HUDEP-2 (cell line): Measurements from ENCODE around the gene BTBD17.

ENCODE experiments used
- DNase-seq, 76 experiments: peaks; one replicate each; lab custom pipeline; 2025; ENCODE audit not compliant: unreplicated experiment in 76 of 76; lab: John Stamatoyannopoulos, UW

BTBD17 gene

DNA sequence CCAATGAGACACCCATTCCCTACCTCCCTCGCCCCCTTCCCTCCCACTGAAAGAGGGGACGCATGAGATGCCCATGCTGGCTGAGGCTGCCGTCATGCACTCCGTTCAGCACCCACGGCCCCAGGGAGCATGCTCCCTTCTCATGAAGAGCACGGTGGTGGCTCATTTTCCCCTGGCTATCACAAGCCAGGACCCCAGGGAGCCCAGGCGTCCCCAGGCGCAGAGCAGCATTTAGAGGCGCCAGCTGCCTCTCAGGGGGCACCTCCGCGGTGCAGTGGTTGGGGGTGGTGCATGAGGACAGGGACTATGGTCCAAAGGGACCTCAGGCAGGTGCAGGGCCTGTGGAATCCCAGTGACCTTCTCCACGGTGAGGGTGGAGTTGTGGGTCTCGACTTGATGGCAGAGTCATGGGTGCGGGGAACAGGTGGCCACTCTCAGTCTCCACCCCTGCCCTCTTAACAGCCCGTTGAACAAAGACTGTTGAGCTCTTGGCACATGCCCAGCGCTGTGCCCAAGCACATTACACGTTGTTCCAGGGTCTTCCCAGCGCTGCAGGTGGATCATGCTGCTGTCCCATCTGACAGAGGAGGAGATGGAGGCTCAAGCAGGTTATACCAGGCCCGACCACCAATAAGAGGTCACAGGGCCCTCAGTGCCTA, 22.0 kb downstream of the BTBD17 start:
- no peak for DNase-seq

DNA sequence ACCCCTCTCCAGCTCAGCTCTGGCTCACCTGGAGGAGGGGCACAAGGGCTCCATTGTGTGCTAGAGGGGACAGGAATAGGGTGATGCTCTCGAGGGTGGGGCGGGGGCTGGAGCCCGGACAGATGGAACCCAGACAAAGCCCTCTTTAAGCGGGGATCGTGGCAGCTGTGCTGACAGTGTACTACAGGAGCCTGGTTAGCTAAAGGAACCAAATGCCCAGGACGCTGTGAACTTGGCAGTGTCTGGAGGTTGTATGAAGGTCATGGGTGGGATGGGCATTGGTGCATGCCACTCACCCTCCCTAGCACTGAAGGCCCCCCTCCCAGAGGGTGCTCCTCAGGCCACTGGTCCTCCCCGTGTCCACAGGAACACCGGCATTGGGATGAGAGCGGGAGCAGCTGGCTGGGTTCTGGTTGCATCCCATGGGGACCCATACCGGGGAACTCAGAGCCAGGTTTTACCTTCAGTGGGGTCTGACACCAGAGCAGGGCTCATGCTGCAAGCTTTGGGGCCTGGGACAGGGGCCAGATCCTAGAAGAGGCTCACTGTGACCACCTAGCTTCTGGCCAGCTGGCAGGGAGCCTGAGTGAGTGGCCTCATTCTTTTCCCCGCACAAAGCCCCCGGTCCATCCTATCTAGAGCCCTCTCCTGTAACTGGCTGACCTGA, 23.7 kb downstream of the BTBD17 start:
- DNase-seq = no peak

DNA sequence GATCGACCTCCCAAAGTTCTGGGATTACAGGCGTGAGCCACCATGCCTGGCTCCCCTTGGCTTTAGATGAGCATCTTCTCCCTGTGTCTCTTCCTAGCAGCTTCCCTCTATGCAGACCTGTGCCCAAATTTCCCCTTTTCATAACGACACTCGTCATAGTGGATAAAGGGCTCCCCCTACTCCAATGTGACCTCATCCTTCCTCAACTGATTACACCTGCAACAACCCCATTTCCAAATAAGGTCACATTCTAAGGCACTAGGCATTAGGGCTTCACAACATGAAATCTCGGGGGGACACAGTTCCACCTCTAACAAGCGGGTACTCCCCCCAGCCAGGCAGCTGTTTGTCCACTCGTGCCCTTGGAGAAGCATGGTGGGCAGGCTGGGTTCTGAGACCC, 25.4 kb downstream of the BTBD17 start:
- no peak for DNase-seq

DNA sequence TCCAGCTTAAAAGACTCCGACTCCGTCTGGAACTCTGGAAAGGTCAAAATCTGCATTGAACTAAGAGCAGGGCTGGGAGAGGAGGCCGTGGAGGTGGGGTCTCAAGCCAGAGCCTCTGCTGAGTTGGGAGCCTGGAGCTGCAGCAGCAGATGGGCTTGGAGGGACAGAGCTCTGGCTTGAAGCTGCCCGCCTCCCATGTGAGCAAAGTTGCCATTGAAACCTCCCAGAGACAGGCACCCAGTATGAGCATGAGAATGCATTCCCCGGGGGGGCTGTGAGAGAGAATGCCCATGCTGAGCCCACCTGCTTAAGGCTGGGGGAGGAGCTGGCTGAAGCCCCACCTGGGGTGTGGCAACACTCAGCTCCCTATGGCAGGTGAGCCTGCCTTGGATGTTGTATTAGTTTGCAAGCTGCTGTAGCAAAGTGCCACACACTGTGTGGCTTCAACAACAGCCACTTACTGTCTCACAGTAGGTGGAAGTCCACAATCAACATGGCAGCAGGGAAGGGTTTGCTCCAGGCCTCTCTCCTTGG, 26.1 kb downstream of the BTBD17 start:
- no peak for DNase-seq

DNA sequence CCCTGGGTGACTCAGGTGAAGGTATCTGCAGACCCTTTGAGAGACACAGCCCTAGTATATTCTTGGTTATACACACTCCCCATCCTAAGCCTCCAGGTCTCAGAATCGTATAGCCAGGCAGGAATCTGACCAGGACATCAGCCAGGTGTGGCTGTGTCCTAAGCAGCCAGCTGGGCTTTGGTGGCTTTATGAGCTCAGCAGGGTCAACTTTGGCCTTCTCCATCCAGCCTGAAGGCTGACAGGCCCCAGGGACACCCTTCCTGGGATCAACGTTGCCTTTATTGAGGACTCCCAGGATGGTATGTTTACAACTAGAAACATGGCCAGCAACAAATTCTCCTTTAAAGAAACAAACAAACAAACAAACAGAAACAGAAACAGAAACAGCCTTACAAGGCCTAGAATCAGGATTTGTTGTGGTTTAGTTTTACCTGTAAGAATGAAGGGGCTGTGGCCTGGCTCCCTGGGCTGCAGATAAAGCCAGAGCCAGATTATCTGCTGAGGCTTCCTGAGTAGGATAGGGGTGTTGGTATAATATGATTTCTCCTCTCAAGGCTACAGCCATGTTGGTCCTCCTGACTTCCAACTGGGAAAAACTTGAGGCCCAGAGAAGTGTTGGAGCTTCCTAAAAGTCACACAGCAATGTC, 27.2 kb downstream of the BTBD17 start:
- DNase-seq = no peak

DNA sequence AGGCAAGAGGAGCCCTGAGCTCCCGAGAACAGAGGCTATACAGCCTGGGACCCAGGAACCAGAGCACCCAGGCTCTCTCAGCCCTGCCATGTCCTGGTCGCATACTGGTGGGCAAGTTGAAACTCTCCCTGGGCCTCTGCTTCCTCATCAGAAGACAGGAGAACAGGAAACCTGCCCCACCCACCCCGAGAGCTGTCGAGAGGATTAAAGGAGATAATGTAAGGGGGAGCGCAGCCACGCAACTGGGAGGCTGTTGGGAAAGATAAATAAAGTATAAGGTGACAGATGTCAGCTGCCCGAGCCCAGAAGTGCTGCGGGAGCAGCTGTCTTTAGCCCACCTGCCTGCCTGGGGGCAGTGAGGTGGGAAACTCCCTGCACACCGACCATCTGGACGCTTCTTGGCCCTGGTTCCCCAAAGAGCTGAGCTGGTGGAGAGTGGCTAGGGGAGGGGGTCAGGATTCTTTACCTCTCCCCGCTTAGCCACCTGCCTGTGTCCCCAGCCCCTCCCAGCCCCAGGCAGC, 28.8 kb downstream of the BTBD17 start:
- DNase-seq = peak in 46 of 76 experiments; percentile 3 to 72 (median 28)

DNA sequence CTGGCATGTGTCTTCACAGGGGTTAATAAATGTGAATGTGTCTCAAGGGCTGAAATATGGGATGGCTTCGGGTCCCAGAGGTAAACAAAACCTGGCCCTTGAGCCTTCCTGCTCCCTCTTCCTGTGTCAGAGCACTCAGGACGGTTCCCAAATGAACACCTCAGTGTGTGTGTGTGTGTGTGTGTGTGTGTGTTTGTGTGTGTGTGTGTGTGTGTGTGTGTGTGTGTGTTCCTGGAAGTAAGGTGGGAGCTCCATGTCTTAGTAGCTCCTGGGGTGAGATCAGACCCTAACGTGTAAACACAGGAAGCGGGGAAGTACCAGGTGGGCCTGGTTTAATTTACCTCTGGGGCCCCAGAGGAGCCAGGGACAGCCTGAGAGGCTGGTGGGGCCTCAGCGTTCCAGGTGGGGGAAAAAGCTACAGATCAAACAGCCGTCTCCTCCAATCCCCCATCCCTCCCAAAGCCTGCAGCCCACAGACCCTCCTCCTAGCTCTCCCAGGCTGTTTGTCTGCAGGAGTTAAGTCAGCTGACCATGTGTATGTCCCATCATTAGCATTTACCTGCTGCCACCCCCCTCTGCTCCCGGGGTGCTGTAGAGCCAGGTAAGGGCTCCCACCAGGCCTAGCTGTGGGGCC, 29.5 kb downstream of the BTBD17 start:
- DNase-seq = no peak

DNA sequence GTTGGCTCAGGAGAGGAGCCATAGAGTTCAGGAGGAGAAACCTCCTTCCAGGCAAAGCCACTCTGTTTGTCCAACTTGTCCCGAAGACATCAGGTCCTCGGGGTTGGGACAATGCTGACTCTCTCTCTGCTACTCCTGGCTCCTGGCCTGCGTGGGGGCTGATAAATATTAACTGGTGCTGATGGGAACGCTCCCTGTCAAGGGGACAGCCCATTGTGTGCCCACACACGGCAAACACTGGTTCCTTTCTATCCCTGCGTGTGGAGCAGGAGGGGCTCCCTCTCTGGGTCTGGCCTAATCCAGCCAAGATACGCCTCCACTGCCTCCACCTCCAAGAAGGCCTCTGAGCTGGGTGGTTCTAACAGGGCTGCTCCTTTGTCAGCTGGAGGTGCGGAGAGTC, 31.2 kb downstream of the BTBD17 start:
- no peak for DNase-seq

DNA sequence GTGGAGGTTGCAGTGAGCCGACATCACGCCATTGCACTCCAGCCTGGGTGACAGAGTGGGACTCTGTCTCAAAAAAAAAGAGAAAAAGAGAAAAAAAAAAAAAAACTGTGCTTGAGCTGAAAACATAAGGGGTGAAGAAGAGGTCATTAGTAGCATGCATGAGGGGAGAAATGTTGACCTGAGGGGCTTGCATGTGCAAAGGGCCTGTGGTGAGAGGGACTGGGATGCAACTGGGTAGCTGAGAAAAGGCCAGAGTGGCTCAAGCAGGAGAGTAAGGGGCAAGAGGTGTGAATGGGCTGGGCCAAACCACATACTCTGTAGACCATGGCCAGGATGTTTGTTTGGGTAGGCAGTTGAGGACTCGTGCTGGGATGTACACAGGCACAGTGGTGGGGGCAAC, 32.3 kb downstream of the BTBD17 start:
- DNase-seq = no peak

DNA sequence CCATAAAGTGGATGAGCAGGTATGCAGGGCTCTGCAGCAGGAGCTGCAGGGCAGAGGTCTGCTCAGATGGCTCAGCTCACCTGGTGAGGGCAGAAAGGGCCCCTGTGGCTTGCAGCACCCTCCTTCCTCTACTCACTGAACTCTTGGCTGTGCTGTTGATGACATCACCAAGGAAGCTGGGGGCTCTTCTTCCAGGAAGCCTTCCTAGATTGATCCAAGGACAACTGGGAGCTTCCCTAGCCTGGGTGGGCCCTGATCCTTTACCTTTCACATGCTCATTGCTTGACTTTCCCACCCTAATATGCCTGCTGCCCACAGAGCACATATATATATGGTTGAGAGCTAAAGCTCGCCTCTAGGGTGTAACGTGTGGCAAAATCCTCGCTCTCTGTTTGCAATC, 33.2 kb downstream of the BTBD17 start:
- no peak for DNase-seq

DNA sequence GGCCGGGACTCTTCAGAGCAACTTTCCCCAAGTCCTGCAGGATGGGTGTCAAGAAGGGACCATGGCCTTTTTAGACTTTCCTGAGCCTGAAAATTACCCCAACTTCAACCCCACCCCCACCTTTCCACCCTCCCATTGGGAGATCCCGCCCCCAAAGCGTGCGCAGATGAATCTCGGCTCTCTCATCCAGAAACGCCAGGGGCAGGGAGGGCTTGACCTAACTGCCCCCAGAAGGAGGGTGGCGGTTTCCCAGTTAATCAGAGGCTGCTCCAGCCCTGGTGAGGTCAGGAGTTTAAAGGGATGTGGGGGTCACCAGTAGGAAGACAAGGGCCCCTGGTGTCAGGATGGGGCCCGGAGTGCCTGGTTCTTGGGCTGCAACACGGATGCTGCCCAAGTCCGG, 35.2 kb downstream of the BTBD17 start:
- no peak for DNase-seq

DNA sequence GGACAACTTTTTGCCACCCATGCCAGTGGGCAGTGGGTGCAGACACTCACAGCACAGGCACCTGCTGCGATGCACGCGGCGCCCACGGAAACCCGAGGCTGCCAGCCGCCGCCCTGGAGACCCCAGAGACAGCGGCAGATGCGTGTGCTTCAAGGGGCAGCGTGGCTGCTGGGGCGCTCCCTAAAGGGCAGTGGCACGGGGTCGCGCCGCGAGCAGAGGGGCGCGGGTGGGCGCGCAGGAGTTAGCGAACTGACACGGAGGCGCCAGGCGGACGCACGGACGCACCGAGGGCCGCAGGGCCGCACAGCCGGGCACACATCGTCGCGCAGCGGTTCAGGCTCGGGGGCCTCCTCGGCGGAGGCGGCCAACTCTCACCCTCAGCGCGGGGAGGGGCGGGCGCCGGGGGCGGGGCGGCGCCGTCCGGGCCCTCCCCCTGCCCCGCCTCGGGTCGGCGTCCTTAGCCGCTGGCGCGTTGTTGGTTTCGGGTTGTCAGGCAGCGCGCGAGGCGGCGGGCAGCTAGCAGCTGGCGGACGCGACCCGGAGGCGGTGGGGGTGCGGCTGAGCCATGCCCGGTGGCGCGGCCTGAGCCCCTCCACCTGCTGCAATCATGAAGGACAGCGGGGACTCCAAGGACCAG, 35.8 kb downstream of the BTBD17 start, which contains the start of gene KIF19:
Gene KIF19, plus strand, starts transcription at position 484 of the 637 bp plus-strand sequence. Its CDS starts 124 bp downstream, at position 608.
- peak in 28 of 76 experiments; percentile 4 to 38 (median 22) for DNase-seq

DNA sequence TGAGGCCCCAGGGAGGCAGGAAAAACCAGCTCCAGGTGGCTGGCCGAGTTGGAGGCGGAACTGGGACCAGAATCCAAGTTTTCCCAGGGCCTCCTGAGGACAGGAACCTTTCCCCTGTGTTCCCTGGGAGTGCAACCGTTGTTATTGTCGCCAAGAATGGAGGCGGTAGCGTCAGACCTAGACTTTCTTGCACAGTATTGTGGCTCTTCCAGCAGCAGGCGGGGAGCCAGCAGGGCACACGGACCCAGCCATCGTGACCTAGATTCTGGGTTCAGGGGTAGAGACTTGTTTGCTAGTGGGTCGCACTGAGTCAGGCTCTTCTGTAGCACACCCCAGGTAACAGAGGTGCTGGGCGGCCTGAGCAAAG, 36.3 kb downstream of the BTBD17 start:
- DNase-seq = no peak

DNA sequence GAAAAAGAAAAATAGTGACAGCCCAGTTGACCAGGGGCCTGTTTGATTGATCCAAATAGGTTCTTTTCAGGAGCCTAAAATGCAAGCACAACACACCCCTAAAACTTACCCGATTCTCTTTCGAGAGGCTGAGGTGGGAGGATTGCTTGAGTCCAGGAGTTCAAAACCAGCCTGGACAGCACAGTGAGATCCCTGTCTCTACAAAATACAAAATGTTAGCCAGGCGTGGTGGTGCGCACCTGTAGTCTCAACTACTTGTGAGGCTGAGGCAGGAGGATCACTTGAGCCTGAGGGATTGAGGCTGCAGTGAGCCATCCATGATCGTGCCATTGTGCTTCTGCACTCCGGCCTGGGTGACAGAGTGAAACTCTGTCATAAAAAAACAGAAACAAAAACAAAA, 37.1 kb downstream of the BTBD17 start:
- no peak for DNase-seq

DNA sequence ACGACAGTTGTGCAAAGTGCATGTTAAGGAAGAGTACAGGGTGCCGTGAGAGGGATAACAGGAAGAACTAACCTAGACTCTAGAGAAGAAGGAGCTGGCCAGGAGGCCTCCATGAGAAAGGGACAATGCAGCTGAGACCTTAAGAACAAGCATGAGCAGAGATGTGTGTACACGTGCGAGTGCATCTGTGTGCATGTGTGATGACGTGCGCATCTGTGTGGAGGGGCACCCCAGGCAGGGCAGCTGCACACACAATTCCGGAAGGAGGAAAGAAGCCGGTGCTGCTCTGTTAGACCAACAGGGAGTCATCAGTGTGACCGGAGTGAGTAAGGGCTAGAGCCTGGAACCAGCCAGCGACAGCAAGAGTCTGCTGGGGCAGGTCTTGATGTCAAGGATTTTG, 43.3 kb downstream of the BTBD17 start:
- no peak for DNase-seq

DNA sequence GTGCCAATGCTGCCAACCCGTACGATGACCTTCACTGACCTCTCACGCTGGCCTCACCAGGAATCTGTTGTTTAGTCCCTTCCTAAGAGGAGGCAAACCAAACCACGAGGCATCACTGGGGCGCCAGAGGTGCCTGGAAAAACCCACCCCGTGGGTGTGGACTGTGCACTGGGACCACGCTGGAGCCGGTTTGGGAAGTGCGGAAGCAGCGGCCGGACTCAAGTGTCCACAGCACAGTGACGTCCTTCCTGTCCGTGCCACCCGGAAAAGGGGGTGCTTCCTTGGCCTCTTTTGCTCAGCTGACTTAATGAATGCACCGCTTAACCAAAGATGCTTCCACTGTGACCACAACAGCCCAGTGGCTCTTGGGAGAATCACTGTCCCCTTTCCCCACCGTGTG, 44.6 kb downstream of the BTBD17 start:
- peak in 1 of 76 experiments; percentile 9 for DNase-seq

DNA sequence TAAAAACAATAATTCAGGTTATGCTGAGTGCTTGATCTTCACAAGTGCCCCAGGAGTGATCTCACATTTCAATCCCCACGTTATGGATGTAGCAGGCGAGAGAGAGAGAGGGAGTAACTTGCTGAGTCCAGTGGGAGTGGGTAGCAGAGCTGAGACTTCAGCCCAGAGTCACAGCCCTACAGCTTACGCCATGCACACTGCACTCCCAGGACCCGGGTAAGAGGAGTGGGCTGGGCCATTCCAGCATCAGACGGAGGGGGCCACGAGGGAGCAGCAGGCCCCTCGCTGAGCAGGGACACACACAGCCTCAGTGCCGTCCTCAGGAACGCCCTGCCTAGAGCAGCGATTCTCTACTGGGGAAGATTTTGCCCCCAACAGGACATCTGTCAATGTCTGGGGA, 45.4 kb downstream of the BTBD17 start:
- no peak for DNase-seq

DNA sequence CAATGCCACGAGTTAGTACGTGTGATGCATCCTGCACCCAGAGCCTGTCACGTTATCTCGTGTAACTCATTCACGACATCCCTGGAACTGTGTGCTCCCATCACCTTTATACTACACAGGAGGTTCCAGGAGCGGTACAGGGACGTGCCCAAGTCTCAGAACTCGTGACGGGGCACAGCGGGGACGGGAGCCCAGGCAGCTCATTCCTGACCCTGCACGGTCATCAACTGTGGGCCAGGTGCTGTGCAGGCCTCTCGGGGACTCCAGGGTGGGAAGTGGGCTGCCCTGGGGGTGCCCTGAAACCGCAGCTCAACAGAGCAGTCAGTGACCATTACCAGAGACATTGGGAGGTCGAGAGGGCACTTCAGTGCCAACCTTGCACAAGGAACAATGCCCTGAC, 46.8 kb downstream of the BTBD17 start:
- DNase-seq = no peak

DNA sequence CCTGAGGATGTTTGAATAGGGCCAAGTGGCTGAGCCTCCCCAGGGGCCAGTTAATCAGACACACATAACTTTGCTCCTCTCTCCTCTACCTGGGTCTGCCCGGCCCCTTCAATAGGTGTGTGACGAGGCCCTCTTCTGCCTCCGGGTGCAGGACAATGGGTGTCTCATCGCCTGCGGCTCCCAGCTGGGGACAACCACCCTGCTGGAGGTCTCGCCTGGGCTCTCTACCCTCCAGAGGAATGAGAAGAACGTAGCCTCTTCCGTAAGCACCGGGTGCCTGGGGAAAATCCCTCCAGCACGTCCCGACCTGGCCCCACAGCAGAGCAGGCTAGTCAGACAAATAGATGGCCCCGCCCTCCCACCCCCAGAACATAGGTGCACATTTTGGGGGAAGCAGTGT, 51.8 kb downstream of the BTBD17 start:
- DNase-seq = no peak

DNA sequence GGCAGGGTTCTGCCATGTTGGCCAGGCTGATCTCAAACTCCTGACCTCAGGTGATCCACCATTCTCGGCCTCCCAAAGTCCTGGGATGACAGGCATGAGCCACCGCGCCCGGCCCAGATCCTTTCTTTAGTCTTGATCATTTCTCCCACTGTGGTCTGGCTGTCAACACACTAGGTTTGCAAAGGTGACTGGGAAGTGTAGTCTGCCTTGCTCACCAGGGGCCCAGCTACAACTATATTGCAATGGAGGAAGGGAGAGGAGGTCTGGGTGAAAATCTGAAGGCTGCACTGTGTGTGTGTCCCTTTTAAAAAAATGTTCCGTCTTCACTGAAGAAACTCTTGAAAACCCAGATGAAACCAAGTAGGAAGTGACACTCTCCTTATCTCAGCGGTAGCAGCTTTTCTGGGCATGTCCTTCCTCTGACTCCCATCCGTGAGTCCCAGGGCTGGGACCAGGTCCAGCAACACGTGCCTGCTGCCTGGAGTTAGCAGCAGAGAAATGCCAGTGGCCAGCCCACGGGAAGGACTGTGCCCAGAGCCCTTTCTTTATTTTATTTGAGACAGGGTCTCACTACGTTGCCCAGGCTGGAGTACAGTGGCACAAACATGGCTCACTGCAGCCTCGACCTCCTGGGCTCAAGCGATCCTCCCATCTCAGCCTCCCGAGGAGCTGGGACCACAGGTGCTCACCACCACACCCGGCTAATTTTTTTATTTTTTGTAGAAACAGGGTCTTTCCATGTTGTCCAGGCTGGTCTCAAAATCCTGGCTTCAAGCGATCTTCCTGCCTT, 53.5 kb downstream of the BTBD17 start:
- peak in 69 of 76 experiments; percentile 9 to 72 (median 47) for DNase-seq
